HL-60/S4 (cell line): Measurements from ENCODE around the gene INHBA.

Source experiments
- in situ Hi-C: fragments of 300-500 bp; cut with MboI; formaldehyde crosslinking; loops from 2 replicates; pipeline ENCODE4 v1.14.3; 2022; ENCODE audit warnings: low sequenced_read_pairs

Gene INHBA

GRCh38 chr7:41691286-41692190 lies 11.4 kb downstream of the INHBA start:
- in situ Hi-C loops = no loop called here

- in situ Hi-C loops = no loop called here
These were observed 13.1 kb downstream of the INHBA start for GRCh38 chr7:41689815-41690214.

DNA sequence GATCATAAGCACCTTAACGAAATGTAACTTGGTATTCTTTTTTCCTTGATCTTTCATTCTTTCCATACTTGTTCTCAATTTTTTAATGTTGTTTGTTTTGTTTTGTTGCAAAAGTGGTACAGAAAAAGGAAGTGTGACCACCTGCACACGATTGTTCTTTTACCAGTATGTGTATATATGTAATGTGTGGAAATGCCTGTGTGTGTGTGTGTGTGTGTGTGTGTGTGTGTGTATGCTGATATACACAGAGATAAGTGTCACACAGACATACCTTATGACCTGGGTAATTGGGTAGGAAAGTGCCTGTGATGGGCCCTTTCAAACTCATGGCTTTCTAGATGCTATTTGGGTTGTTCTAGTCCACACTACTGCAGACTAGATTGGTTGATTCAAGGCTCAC lies 14.0 kb downstream of the INHBA start:
- in situ Hi-C loops = no loop called here

DNA sequence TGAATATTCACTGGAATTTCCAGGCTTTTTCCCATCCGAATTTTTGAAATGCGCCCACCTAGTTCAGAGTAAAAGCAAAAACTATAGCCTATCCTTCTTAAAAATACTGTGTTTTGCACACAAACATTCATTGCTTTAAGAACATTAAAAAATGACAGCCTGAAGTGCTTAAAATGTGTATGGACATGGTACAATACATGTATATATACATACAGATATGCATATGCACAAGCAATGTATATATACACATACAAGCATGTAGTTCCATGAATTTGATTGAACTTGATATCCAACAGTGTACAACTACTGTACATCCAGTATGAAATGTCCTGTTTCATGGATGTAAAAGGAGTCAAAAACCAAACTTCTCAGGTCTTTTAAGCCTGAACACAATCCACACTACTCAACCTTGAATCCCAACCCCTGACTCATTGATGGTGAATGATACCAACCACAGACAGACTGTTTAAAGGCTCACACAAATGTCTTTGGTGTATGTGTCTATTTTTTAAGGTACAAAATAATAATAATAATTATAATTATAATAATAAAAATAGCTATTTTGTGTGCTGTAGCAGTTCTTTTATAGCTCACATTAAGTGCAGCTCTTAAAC lies 14.8 kb downstream of the INHBA start:
- in situ Hi-C loops = no loop called here

DNA sequence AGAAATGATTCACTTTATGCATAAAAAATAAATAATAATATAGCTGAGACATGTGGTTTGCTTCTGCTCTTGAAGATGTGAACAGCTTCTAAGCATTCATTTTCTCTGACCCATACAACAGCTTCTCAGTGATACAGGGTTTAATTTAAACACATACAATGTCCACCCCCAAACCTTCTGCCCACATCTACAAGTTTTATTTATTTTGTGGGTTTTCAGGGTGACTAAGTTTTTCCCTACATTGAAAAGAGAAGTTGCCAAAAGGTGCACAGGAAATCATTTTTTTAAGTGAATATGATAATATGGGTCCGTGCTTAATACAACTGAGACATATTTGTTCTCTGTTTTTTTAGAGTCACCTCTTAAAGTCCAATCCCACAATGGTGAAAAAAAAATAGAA lies 17.2 kb downstream of the INHBA start:
- in situ Hi-C loops = no loop called here

DNA sequence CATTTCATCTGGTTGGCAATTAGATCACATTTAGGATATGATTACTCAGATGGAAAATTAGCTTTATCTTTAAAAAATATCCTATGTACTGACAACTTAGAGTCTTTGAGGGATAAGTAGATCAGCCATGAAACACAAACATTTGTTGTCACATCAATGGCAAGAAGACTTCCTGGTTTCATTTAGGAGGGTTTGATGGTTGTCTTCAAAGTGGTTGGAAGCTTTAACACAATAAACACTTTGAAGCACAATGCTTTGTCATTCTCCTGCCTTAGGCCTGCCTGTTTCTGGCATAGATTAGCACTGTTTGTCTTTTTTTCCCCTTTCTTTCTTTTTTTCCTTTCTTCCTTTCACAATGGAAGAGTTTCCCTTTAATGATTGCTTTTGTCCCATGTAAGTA lies 20.5 kb downstream of the INHBA start:
- in situ Hi-C loops = no loop called here

DNA sequence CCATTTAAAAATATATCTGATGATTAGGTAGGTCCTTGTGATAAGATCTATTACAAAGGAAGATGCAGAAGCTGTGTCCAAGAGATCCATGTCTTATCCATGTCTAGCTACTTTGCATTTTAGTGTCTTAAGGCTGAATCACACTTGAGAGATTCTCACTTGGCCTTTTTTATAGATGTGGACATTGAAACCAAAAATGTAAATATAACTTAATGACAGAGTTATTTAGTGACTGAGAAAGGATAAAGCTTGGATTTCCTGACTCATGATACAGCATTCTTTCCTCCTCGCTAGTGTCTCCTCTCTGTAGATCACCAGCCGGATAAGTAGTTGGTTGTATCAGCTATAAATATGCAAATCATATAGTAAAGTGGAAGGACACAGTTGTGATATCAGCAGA lies 23.3 kb downstream of the INHBA start:
- in situ Hi-C loops = no loop called here

- in situ Hi-C loops = no loop called here
These were observed 28.3 kb downstream of the INHBA start for GRCh38 chr7:41674505-41675023.

DNA sequence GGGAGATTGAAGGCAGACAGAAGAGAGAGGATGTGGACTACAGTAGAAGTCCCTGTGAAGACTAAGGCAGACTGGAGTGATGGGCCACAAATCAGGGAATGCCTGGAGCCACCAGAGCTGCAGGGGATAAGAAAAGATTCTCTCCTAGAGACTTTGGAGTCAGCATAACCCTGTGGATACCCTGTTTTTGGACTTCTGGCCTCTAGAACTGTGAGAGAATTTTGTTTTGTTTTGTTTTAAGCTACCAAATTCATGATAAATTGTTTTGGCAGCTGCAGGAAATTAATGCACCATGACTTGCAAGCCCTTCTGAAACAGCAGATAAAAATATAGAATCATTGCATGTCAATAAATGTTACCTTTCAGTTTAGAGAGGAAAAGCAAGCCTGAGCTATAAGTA lies 41.3 kb downstream of the INHBA start:
- in situ Hi-C loops = no loop called here

DNA sequence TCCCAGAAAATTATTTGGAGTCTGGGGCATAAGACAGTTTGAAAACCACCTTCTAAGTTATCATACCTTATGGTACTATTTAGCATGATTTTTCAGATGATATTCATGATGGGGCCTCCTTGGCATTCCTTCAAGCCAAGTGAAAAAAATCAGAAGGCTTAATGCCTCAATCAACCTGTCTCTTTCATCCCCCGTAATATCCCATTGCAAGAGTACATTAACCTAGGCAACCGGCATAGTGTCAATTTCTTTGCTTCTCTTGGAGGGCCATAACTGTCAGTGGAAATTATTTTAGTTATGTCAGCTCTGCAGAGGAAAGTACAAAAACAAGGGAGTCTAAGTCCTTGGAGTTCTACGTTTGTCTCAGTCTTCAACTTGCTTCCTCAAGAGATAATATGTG lies 43.4 kb downstream of the INHBA start:
- in situ Hi-C loops = no loop called here

GRCh38 chr7:41656366-41656765 lies 46.5 kb downstream of the INHBA start:
- in situ Hi-C loops = no loop called here

DNA sequence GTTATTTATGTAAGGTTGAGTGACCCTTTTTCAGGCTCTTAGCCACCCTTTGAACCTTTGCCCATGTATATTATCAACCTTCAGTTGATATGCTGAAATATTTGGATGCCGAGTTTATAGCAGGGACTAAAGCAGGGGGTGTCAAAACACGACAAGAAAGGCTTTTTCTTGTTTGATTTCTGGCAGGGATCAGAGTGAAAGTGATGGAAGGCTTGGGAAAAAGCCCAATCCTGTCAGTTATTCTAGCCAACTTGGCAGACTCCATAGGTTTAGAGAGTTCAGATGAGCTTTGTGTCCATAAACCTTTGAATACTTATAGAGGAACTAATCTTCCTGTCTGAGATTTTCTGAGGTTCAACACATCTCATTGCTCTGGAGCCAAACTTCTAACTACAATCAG lies 47.5 kb downstream of the INHBA start:
- in situ Hi-C loops = no loop called here

DNA sequence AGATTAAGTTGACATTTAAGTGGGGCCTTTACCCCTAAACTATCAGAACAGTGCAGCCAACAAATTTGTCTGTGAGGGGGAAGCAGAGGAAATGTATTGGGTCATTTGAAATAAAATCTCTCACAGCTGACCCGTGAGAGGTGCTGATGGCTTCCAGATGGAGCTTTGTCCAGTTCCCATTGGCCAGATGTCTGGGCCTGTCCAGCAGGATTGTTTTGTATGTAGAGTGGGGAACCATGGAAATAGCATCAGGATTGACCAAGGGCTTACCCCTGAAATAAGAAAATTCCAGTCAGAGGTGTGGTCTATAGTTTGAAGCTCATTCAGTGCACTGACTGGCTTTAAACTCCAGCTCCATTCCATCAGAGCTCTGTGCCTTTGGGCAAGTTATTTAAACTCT lies 50.6 kb downstream of the INHBA start:
- in situ Hi-C loops = no loop called here

DNA sequence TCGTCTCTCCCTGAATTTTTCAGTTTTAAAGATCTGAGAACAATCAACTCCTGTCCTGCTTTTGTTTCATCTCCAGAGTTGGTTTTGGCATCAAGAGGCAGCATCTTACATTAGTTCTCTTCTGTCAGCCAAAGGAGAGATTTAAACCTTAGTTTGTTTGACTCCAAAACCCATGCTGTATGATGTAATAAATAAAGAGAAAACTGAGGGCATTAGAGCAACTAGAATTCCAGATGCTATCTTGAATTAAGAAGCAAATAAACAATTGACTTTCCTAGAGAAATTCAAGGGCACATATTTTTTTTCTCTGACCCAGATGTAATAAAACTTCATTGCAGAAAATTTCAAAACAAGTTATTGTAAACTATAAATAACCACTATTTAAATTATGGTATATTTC lies 54.4 kb downstream of the INHBA start:
- in situ Hi-C loops = no loop called here

- in situ Hi-C loops = no loop called here
These were observed 59.3 kb downstream of the INHBA start for GRCh38 chr7:41643616-41644015.

DNA sequence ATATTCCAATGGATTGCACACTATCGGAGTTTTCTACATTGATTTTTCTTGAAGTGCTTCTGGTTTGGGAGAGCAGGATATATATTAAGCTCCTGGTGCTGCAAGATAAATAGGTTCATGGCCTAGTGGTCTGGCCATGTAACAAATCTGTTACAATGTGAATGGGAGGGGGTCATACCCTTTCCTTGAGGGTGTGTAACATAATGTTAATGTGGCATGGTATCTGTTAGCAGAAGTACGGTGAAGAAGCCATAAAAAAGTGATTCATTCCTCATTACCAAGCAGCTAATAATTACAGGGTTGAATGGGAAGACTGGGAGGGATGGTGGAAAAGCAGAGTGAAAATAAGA lies 61.2 kb downstream of the INHBA start:
- in situ Hi-C loops = no loop called here

- in situ Hi-C loops = no loop called here
These were observed 61.8 kb downstream of the INHBA start for GRCh38 chr7:41641011-41641664.

- in situ Hi-C loops = no loop called here
These were observed 62.4 kb downstream of the INHBA start for GRCh38 chr7:41640487-41640886.

GRCh38 chr7:41637049-41637448 lies 65.8 kb downstream of the INHBA start:
- in situ Hi-C loops = no loop called here
